ENCODE measurements around the gene MTAP.

DNA sequence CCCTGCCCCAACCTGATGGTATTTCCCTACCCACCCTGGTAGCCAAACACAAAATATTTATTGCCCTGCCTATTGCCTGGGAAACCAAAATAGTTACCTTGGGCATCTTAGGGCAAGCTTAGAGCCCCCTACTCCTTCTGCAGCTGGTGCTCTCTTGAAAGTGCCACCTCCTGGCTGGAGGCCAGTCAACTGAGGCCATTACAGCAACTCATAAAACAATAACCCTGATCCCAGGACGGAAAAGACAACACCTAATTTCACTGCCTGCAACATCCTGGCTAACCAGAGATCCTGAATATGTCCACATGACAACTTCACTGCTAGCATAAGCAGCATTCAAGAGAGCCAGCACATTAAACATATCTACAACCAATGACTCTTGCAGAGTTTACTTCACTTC lies 38.7 kb downstream of the MTAP start:
- no peak for TF ChIP-seq POLR2A (IDR thresholded peaks at IDR 0.05; ENCODE audit: low read depth, low read length)
- TF ChIP-seq POLR2AphosphoS5 (IDR thresholded peaks at IDR 0.05; ENCODE audit: low read depth, low read length) = no peak

Data from GM12892 (cell line).